ENCODE results near the gene CFAP61. TPM values are rescaled to one million over a fixed set of nuclear protein-coding genes. Genes with fewer than 3 reads are reported as not detected.

The CFAP61 gene
- total RNA-seq, 1 donor = not detected

GRCh38 chr20:20096421-20096820 lies 44.1 kb downstream of the CFAP61 start:
- H3K4me2 ChIP-seq (ENCODE audit: insufficient read depth, low read length) = no peak overlapping the region
- no peaks in the 10 kb centered on the region for H3K4me1 ChIP-seq (ENCODE audit: insufficient read depth, low read length)
- H3K27ac ChIP-seq (ENCODE audit: low read depth, low read length) = no peak overlapping the region
- H3K79me2 ChIP-seq (ENCODE audit: insufficient read depth, low read length) = no peaks in the 10 kb centered on the region
- DNase-seq (ENCODE audit: insufficient read length, low spot score, missing footprints) = peak; percentile 22
- no peaks in the 10 kb centered on the region for H3K9me3 ChIP-seq (ENCODE audit: low read depth, low read length)
- no peaks in the 10 kb centered on the region for H3K36me3 ChIP-seq (ENCODE audit: insufficient read depth, low read length)
- no peaks in the 10 kb centered on the region for H3K27me3 ChIP-seq (ENCODE audit: insufficient read depth, low read length)
- H4K20me1 ChIP-seq (ENCODE audit: insufficient read depth, low read length) = no peaks in the 10 kb centered on the region
- H2AFZ ChIP-seq (ENCODE audit: low read length) = no peak overlapping the region
- H3K4me3 ChIP-seq (ENCODE audit: insufficient read depth, low read length) = no peak overlapping the region
- TF ChIP-seq CTCF (IDR thresholded peaks at IDR 0.05; ENCODE audit: extremely low read depth, low read depth, low read length) = no peak

GRCh38 chr20:20100881-20101280 lies 48.5 kb downstream of the CFAP61 start:
- Histone ChIP-seq H3K79me2 (ENCODE audit: insufficient read depth, low read length) (no peaks in the 10 kb centered on the region), H3K36me3 (ENCODE audit: insufficient read depth, low read length) (no peaks in the 10 kb centered on the region), H3K27ac (ENCODE audit: low read depth, low read length) (no peak overlapping the region), H3K27me3 (ENCODE audit: insufficient read depth, low read length) (no peaks in the 10 kb centered on the region), H3K9me3 (ENCODE audit: low read depth, low read length) (no peaks in the 10 kb centered on the region), H2AFZ (ENCODE audit: low read length) (no peak overlapping the region), H3K4me1 (ENCODE audit: insufficient read depth, low read length) (no peaks in the 10 kb centered on the region), H4K20me1 (ENCODE audit: insufficient read depth, low read length) (no peaks in the 10 kb centered on the region), H3K4me2 (ENCODE audit: insufficient read depth, low read length) (no peak overlapping the region), H3K4me3 (ENCODE audit: insufficient read depth, low read length) (no peak overlapping the region)
- DNase-seq (ENCODE audit: insufficient read length, low spot score, missing footprints) = no peak
- no peak for TF ChIP-seq CTCF (IDR thresholded peaks at IDR 0.05; ENCODE audit: extremely low read depth, low read depth, low read length)

- H3K27ac ChIP-seq (ENCODE audit: low read depth, low read length) = no peak overlapping the region
- no peaks in the 10 kb centered on the region for H3K36me3 ChIP-seq (ENCODE audit: insufficient read depth, low read length)
- no peak overlapping the region for H3K4me3 ChIP-seq (ENCODE audit: insufficient read depth, low read length)
These were observed 49.8 kb downstream of the CFAP61 start for GRCh38 chr20:20102163-20102562.

GRCh38 chr20:20102716-20103258 lies 50.5 kb downstream of the CFAP61 start:
- no peaks in the 10 kb centered on the region for H3K9me3 ChIP-seq (ENCODE audit: low read depth, low read length)
- no peaks in the 10 kb centered on the region for H3K4me1 ChIP-seq (ENCODE audit: insufficient read depth, low read length)

More at GRCh38 chr20:20102163-20102562, 49.8 kb downstream of the CFAP61 start:
- Histone ChIP-seq H3K4me2 (ENCODE audit: insufficient read depth, low read length) (no peak overlapping the region), H2AFZ (ENCODE audit: low read length) (no peak overlapping the region), H3K9me3 (ENCODE audit: low read depth, low read length) (no peaks in the 10 kb centered on the region), H3K79me2 (ENCODE audit: insufficient read depth, low read length) (no peaks in the 10 kb centered on the region), H3K27me3 (ENCODE audit: insufficient read depth, low read length) (no peaks in the 10 kb centered on the region), H3K4me1 (ENCODE audit: insufficient read depth, low read length) (no peaks in the 10 kb centered on the region), H4K20me1 (ENCODE audit: insufficient read depth, low read length) (no peaks in the 10 kb centered on the region)
- no peak for TF ChIP-seq CTCF (IDR thresholded peaks at IDR 0.05; ENCODE audit: extremely low read depth, low read depth, low read length)
- peak; percentile 11 for DNase-seq (ENCODE audit: insufficient read length, low spot score, missing footprints)

More at GRCh38 chr20:20102716-20103258, 50.5 kb downstream of the CFAP61 start:
- H3K27me3 ChIP-seq (ENCODE audit: insufficient read depth, low read length) = no peaks in the 10 kb centered on the region
- no peaks in the 10 kb centered on the region for H3K79me2 ChIP-seq (ENCODE audit: insufficient read depth, low read length)
- H3K36me3 ChIP-seq (ENCODE audit: insufficient read depth, low read length) = no peaks in the 10 kb centered on the region
- H4K20me1 ChIP-seq (ENCODE audit: insufficient read depth, low read length) = no peaks in the 10 kb centered on the region
- no peak for TF ChIP-seq CTCF (IDR thresholded peaks at IDR 0.05; ENCODE audit: extremely low read depth, low read depth, low read length)
- no peak overlapping the region for H2AFZ ChIP-seq (ENCODE audit: low read length)
- no peak overlapping the region for H3K4me3 ChIP-seq (ENCODE audit: insufficient read depth, low read length)
- H3K4me2 ChIP-seq (ENCODE audit: insufficient read depth, low read length) = no peak overlapping the region
- no peak for DNase-seq (ENCODE audit: insufficient read length, low spot score, missing footprints)
- no peak overlapping the region for H3K27ac ChIP-seq (ENCODE audit: low read depth, low read length)

Data from osteoblast (primary cell).